Neural cell (in vitro differentiated cells): Measurements from ENCODE around the gene PLXNA3. TPM values are rescaled to one million over a fixed set of nuclear protein-coding genes. Genes with fewer than 3 reads are reported as not detected.

Source experiments
- H2AFZ ChIP-seq: fragments of 200-600, 300-800 bp; sonication (generic), shearing (Covaris generic); 2 replicates; pipeline ENCODE4 v1.6.0; 2014; ENCODE audit warnings: low read depth, mild to moderate bottlenecking, antibody characterized with exemption, low read length, moderate library complexity
- H3F3A ChIP-seq: fragments of 200-600 bp; shearing (Covaris generic); 2 replicates; pipeline ENCODE4 v1.6.1; 2016; ENCODE audit warnings: mild to moderate bottlenecking, moderate library complexity, mixed read lengths, antibody characterized with exemption, low read length; ENCODE audit not compliant: insufficient read depth, poor library complexity, severe bottlenecking
- H3K27ac ChIP-seq: fragments of 200-600, 300-800 bp; sonication (generic), shearing (Covaris generic); 2 replicates; pipeline ENCODE4 v1.5.1; 2014; ENCODE audit warnings: mild to moderate bottlenecking, low read length, moderate library complexity
- H3K27me3 ChIP-seq: fragments of 300-800, 200-600 bp; sonication (generic), shearing (Covaris generic); 2 replicates; pipeline ENCODE4 v1.6.0; 2014; ENCODE audit warnings: mild to moderate bottlenecking, low read depth, low read length, moderate library complexity; ENCODE audit not compliant: insufficient read depth
- H3K36me3 ChIP-seq: fragments of 300-800, 200-600 bp; sonication (generic), shearing (Covaris generic); 2 replicates; pipeline ENCODE4 v1.5.1; 2014; ENCODE audit warnings: mild to moderate bottlenecking, antibody characterized with exemption, low read length, moderate library complexity; ENCODE audit not compliant: insufficient read depth
- H3K4me2 ChIP-seq: fragments of 300-800, 200-600 bp; sonication (generic), shearing (Covaris generic); 2 replicates; pipeline ENCODE4 v1.6.0; 2014; ENCODE audit warnings: mild to moderate bottlenecking, low read length
- H3K4me3 ChIP-seq: fragments of 300-800, 200-600 bp; sonication (generic), shearing (Covaris generic); 2 replicates; pipeline ENCODE4 v1.5.1; 2014; ENCODE audit warnings: mild to moderate bottlenecking, low read length, moderate library complexity
- H3K79me2 ChIP-seq: fragments of 200-600 bp; shearing (Covaris generic); replicated peaks from 2 replicates; pipeline ENCODE4 v1.6.0; 2014; ENCODE audit warnings: mild to moderate bottlenecking, low read length, moderate library complexity; ENCODE audit not compliant: insufficient read depth
- H3K9ac ChIP-seq: fragments of 300-800, 200-600 bp; sonication (generic), shearing (Covaris generic); 2 replicates; pipeline ENCODE4 v1.6.1; 2016; ENCODE audit warnings: mild to moderate bottlenecking, low read length, mixed read lengths
- H3K9me2 ChIP-seq: fragments of 200-600 bp; shearing (Covaris generic); 2 replicates; pipeline ENCODE4 v1.6.1; 2016; ENCODE audit warnings: mild to moderate bottlenecking, low read length, mixed read lengths; ENCODE audit not compliant: insufficient read depth
- H3K9me3 ChIP-seq: fragments of 200-600, 300-800 bp; sonication (generic), shearing (Covaris generic); 2 replicates; pipeline ENCODE4 v1.6.1; 2016; ENCODE audit warnings: mild to moderate bottlenecking, mixed run types, low read length, moderate library complexity, mixed read lengths
- H4K20me1 ChIP-seq: fragments of 200-600 bp; shearing (Covaris generic); 2 replicates; pipeline ENCODE4 v1.6.1; 2016; ENCODE audit warnings: mild to moderate bottlenecking, mixed run types; ENCODE audit not compliant: insufficient read depth
- CTCF ChIP-seq: fragments of 450-650 bp; IDR thresholded peaks from 2 replicates; pipeline ENCODE4 v1.5.1; 2014; ENCODE audit warnings: antibody characterized with exemption, mild to moderate bottlenecking, moderate library complexity; ENCODE audit not compliant: poor library complexity, severe bottlenecking
- EP300 ChIP-seq: fragments of 450-650 bp; conservative IDR thresholded peaks from 2 replicates; pipeline ENCODE4 v1.6.1; 2014; ENCODE audit warnings: antibody characterized with exemption, mild to moderate bottlenecking, moderate library complexity; ENCODE audit not compliant: poor library complexity, severe bottlenecking
- EZH2 ChIP-seq: fragments of 200-600, 300-800 bp; shearing (Covaris generic), sonication (generic); IDR thresholded peaks from 2 replicates; pipeline ENCODE4 v1.6.1; 2014; ENCODE audit warnings: antibody characterized with exemption, low read length, borderline replicate concordance, mild to moderate bottlenecking; ENCODE audit not compliant: insufficient read depth, poor library complexity, severe bottlenecking
- MXI1 ChIP-seq: fragments of 450-650 bp; conservative IDR thresholded peaks from 2 replicates; pipeline ENCODE4 v1.6.1; 2014; ENCODE audit warnings: antibody characterized with exemption, mild to moderate bottlenecking; ENCODE audit not compliant: poor library complexity, severe bottlenecking
- POLR2AphosphoS5 ChIP-seq: IDR thresholded peaks from 2 replicates; pipeline ENCODE4 v1.6.1; 2012
- RAD21 ChIP-seq: fragments of 450-650 bp; conservative IDR thresholded peaks from 2 replicates; pipeline ENCODE4 v1.6.1; 2014; ENCODE audit warnings: antibody characterized with exemption, mild to moderate bottlenecking, moderate library complexity
- REST ChIP-seq: IDR thresholded peaks from 2 replicates; pipeline ENCODE4 v1.6.1; 2012; ENCODE audit warnings: borderline replicate concordance
- SMC3 ChIP-seq: fragments of 450-650 bp; conservative IDR thresholded peaks from 2 replicates; pipeline ENCODE4 v1.6.1; 2014; ENCODE audit warnings: antibody characterized with exemption, mild to moderate bottlenecking, moderate library complexity; ENCODE audit not compliant: poor library complexity
- TAF1 ChIP-seq: IDR thresholded peaks from 2 replicates; pipeline ENCODE4 v1.6.1; 2012; ENCODE audit warnings: low read depth
- polyA plus RNA-seq: library from polyadenylated mRNA; depleted of rRNA; stranded (reverse); fragments of >200 nt; gene quantifications from 2 replicates; pipeline ENCODE4 v1.2.3, GENCODE V29; 2014

The PLXNA3 gene
- polyA plus RNA-seq, 1 donor from 2014 or later, result 17.2 TPM

DNA sequence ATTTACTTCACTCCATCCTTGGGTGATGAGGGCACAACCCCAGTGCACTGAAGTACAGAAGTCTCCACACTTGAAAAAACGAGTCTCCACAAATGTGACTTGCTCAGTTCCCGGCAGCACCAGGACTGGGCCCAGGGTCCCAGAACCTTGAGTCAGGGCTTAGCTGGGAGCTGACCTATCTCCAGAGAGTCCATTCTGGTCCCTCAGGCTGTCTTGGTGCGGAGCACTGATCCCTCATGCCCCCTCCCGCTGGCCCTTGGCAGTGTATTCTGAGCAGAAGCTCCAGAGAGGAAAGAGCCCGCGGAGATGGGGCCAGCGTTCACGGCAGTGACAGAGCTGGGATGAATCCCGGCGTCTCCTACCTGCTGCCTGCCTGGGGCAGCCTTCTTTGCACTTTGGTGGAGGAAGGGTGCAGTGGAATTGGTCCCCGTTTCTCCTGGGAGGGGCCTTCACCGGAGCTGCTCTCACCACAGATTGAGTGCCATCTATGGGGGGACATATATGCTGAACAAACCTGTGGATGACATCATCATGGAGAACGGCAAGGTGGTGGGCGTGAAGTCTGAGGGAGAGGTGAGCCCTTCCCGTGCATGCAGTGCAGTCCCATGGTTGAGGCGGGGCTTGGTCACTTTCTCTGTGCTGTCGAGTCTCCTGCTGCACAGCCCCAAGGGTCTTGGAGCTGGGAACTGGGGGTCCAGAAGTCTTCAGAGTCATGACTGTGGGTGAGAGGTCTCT is 17.3 kb upstream of the PLXNA3 start:
- Histone ChIP-seq H3K36me3 (no peaks in the 10 kb centered on the region), H3K4me2 (no peak overlapping the region), H3K9ac (no peak overlapping the region), H3K4me3 (no peak overlapping the region), H4K20me1 (no peaks in the 10 kb centered on the region), H3K27me3 (no peaks in the 10 kb centered on the region), H3K9me3 (no peaks in the 10 kb centered on the region), H3F3A (no peaks in the 10 kb centered on the region), H3K27ac (no peak overlapping the region), H2AFZ (no peak overlapping the region), H3K9me2 (no peaks in the 10 kb centered on the region), H3K79me2 (peaks cover 23% of the 10 kb centered on the region)
- no peak for TF ChIP-seq RAD21
- TF ChIP-seq POLR2AphosphoS5, result no peak
- TF ChIP-seq SMC3, result no peak

- Histone ChIP-seq H3K4me3 (no peak overlapping the region), H3K79me2 (peaks cover 23% of the 10 kb centered on the region), H3K9me2 (no peaks in the 10 kb centered on the region), H3K9me3 (no peaks in the 10 kb centered on the region), H3K27me3 (no peaks in the 10 kb centered on the region), H3K4me2 (no peak overlapping the region), H2AFZ (no peak overlapping the region), H3K9ac (no peak overlapping the region), H3K27ac (no peak overlapping the region), H4K20me1 (no peaks in the 10 kb centered on the region), H3F3A (no peaks in the 10 kb centered on the region), H3K36me3 (no peaks in the 10 kb centered on the region)
- TF ChIP-seq EZH2 (no peak), CTCF (no peak), SMC3 (no peak), POLR2AphosphoS5 (no peak), RAD21 (no peak), EP300 (no peak), TAF1 (no peak), MXI1 (no peak), REST (no peak)
Observed at GRCh38 chrX:154441564-154441963, 16.5 kb upstream of the PLXNA3 start.
